AG04450 (cell line): ENCODE data around the gene NOTCH1. TPM values are rescaled to one million over a fixed set of nuclear protein-coding genes. Genes with fewer than 3 reads are reported as not detected.

Experiments used
- CTCF ChIA-PET: fragments of 300-600, 350-600 bp; formaldehyde crosslinking; extraction: SDS; loops from one replicate; lab custom pipeline; 2022; ENCODE audit warnings: antibody characterized with exemption, inconsistent platforms; lab: Charles Lee
- POLR2A ChIA-PET: fragments of 350-600 bp; formaldehyde crosslinking; extraction: SDS; loops from one replicate; lab custom pipeline; 2021; ENCODE audit warnings: antibody characterized with exemption, inconsistent platforms; lab: Yijun Ruan, JAX
- DNase-seq: peaks from one replicate; pipeline ENCODE4 v3.0.0-alpha.2; 2011; ENCODE audit warnings: low read depth, low spot score
- H3K27ac ChIP-seq: one replicate; pipeline ENCODE4 v1.5.1; 2012; ENCODE audit warnings: low read depth, low read length, control low read depth
- H3K27me3 ChIP-seq: one replicate; pipeline ENCODE4 v1.6.0; 2012; ENCODE audit warnings: low read length; ENCODE audit not compliant: control insufficient read depth, insufficient read depth
- H3K4me3 ChIP-seq: 2 replicates; pipeline ENCODE4 v1.5.1; 2011; ENCODE audit warnings: mild to moderate bottlenecking, low read depth, low read length, control low read depth
- H3K9me3 ChIP-seq: 2 replicates; pipeline ENCODE4 v1.5.1; 2012; ENCODE audit warnings: low read length; ENCODE audit not compliant: control insufficient read depth, insufficient read depth
- CTCF ChIP-seq: IDR thresholded peaks from 2 replicates; pipeline ENCODE4 v1.5.1; 2011; ENCODE audit warnings: low read depth, low read length, control low read depth, inconsistent platforms
- polyA plus RNA-seq: library from polyadenylated mRNA; depleted of rRNA; stranded (reverse); fragments of >200 nt; gene quantifications from 2 replicates; pipeline ENCODE4 v1.2.3, GENCODE V29; 2011

NOTCH1 gene
- polyA plus RNA-seq, 1 experiment = 0.89 TPM

GRCh38 chr9:136481558-136481957 is 64.3 kb downstream of the NOTCH1 start:
- TF ChIP-seq CTCF = no peak
- POLR2A ChIA-PET = no interaction called here
- CTCF ChIA-PET = no interaction called here
- no peak for DNase-seq
- no peak overlapping the region for H3K27ac ChIP-seq
- no peaks in the 10 kb centered on the region; the same call in 1 of the 2 replicates for H3K9me3 ChIP-seq
- H3K27me3 ChIP-seq = peaks cover 4% of the 10 kb centered on the region
- H3K4me3 ChIP-seq = peak overlapping the region; percentile 84

GRCh38 chr9:136476369-136477150 is 69.3 kb downstream of the NOTCH1 start:
- Histone ChIP-seq H3K4me3 (no peak overlapping the region), H3K27me3 (no peaks in the 10 kb centered on the region), H3K9me3 (no peaks in the 10 kb centered on the region; the same call in 1 of the 2 replicates), H3K27ac (no peak overlapping the region)
- POLR2A ChIA-PET = no interaction called here
- no peak for TF ChIP-seq CTCF
- DNase-seq = no peak
- CTCF ChIA-PET = no interaction called here

- no peaks in the 10 kb centered on the region for H3K27me3 ChIP-seq
- H3K9me3 ChIP-seq = no peaks in the 10 kb centered on the region; the same call in 1 of the 2 replicates
- CTCF ChIA-PET = no interaction called here
- DNase-seq = no peak
- no peak overlapping the region for H3K4me3 ChIP-seq
- no peak for TF ChIP-seq CTCF
- POLR2A ChIA-PET = no interaction called here
- no peak overlapping the region for H3K27ac ChIP-seq
These were observed 70.6 kb downstream of the NOTCH1 start for GRCh38 chr9:136474974-136475865.

GRCh38 chr9:136474021-136474640 is 71.7 kb downstream of the NOTCH1 start:
- POLR2A ChIA-PET = interaction anchor here (1.1 kb wide), 1 partner anchor 9 kb away, joined by 3 read pairs; no protein-coding TSS in a partner anchor
- Histone ChIP-seq H3K4me3 (no peak overlapping the region), H3K27me3 (no peaks in the 10 kb centered on the region), H3K9me3 (no peaks in the 10 kb centered on the region; the same call in 1 of the 2 replicates), H3K27ac (no peak overlapping the region)
- CTCF ChIA-PET = no interaction called here
- no peak for DNase-seq
- no peak for TF ChIP-seq CTCF
